Superior temporal gyrus (tissue), 1 donor: ENCODE results near the gene ADAMTS13.

Source experiments
- DNase-seq: peaks from one replicate; pipeline ENCODE4 v3.0.0-alpha.2; 2016; ENCODE audit errors: extremely low spot score

ADAMTS13 gene

GRCh38 chr9:133489253-133490190, 67.4 kb downstream of the ADAMTS13 start:
- DNase-seq = no peak

- no peak for DNase-seq
These were observed 68.1 kb downstream of the ADAMTS13 start for GRCh38 chr9:133490201-133490681.

- no peak for DNase-seq
These were observed 68.9 kb downstream of the ADAMTS13 start for GRCh38 chr9:133490865-133491655.

- DNase-seq = no peak
These were observed 69.4 kb downstream of the ADAMTS13 start for GRCh38 chr9:133491656-133491925.

GRCh38 chr9:133492061-133493021, 70.2 kb downstream of the ADAMTS13 start:
- DNase-seq = no peak

GRCh38 chr9:133493428-133493827, 71.3 kb downstream of the ADAMTS13 start:
- DNase-seq = no peak

GRCh38 chr9:133493845-133494540, 71.8 kb downstream of the ADAMTS13 start:
- DNase-seq = no peak

- DNase-seq = no peak
These were observed 72.6 kb downstream of the ADAMTS13 start for GRCh38 chr9:133494636-133495326.

- no peak for DNase-seq
These were observed 73.4 kb downstream of the ADAMTS13 start for GRCh38 chr9:133495327-133496293.

- DNase-seq = no peak
These were observed 75.0 kb downstream of the ADAMTS13 start for GRCh38 chr9:133496861-133497842.

- no peak for DNase-seq
These were observed 77.1 kb downstream of the ADAMTS13 start for GRCh38 chr9:133499132-133499891.

GRCh38 chr9:133499892-133500270, 77.7 kb downstream of the ADAMTS13 start:
- DNase-seq = no peak

- no peak for DNase-seq
These were observed 79.9 kb downstream of the ADAMTS13 start for GRCh38 chr9:133502112-133502511.

- no peak for DNase-seq
These were observed 83.1 kb downstream of the ADAMTS13 start for GRCh38 chr9:133505186-133505830.

GRCh38 chr9:133505901-133506652, 83.9 kb downstream of the ADAMTS13 start:
- no peak for DNase-seq

GRCh38 chr9:133506653-133507038, 84.5 kb downstream of the ADAMTS13 start:
- no peak for DNase-seq
